A549 (cell line): ENCODE results near the gene PIGN. TPM values are rescaled to one million over a fixed set of nuclear protein-coding genes. Genes with fewer than 3 reads are reported as not detected.

Source experiments
- ATAC-seq, 2 experiments: fragments of 200-7000 bp in 1 of 2; fragments of >200 bp in 1 of 2; cut with Nextera tagmentation in 1 of 2; cut with Tn5 transposase in 1 of 2; 3 replicates each; pipeline versions ENCODE4 v1.8.0 to v1.9.1; 2018 to 2020; ENCODE audit warnings: mild to moderate bottlenecking in 1 of 2, moderate library complexity in 1 of 2
- CTCF ChIA-PET: fragments of 300-600 bp; sonication (Branson Sonifier 250); formaldehyde crosslinking; extraction: SDS; loops from one replicate; lab custom pipeline; 2021; ENCODE audit warnings: antibody characterized with exemption, inconsistent platforms; lab: Yijun Ruan, JAX
- POLR2A ChIA-PET: fragments of 350-600 bp; formaldehyde crosslinking; extraction: SDS; loops from one replicate; lab custom pipeline; 2021; ENCODE audit warnings: antibody characterized with exemption, inconsistent platforms; lab: Yijun Ruan, JAX
- DNase-seq, 2 experiments: peaks; one replicate each; pipeline versions ENCODE4 v3.0.0 to v3.0.0-alpha.2; 2011 to 2016; ENCODE audit warnings: low read depth in 1 of 2, low spot score in 1 of 2
- FAIRE-seq: peaks from 2 replicates; lab custom pipeline; 2011; peaks lifted over from hg19 to GRCh38; lab: Jason Lieb, UNC
- H3K27ac ChIP-seq, 2 experiments: fragments of >200 bp; sonication (Bioruptor Twin); formaldehyde crosslinking; 3 replicates each; pipeline ENCODE4 v1.5.1; 2016 to 2017
- H3K4me1 ChIP-seq: fragments of >200 bp; sonication (Bioruptor Twin); formaldehyde crosslinking; 3 replicates; pipeline ENCODE4 v1.6.1; 2016
- H3K4me2 ChIP-seq: fragments of >200 bp; sonication (Bioruptor Twin); formaldehyde crosslinking; 3 replicates; pipeline ENCODE4 v1.6.1; 2016
- H3K4me3 ChIP-seq: fragments of >200 bp; sonication (Bioruptor Twin); formaldehyde crosslinking; 3 replicates; pipeline ENCODE4 v1.5.1; 2016
- H3K9me3 ChIP-seq: fragments of >200 bp; sonication (Bioruptor Twin); formaldehyde crosslinking; 3 replicates; pipeline ENCODE4 v1.6.1; 2016
- CEBPB ChIP-seq, 2 experiments: fragments of >200 bp in 1 of 2; sonication (Bioruptor Twin) in 1 of 2; formaldehyde crosslinking in 1 of 2; IDR thresholded peaks; 2 replicates each; pipeline ENCODE4 v1.6.1; 2012 to 2016
- CHD2 ChIP-seq: fragments of 150-350 bp; IDR thresholded peaks from 2 replicates; pipeline ENCODE4 v1.6.1; 2014; ENCODE audit warnings: low read length; ENCODE audit not compliant: partially characterized antibody
- CHD4 ChIP-seq: fragments of 200-600 bp; sonication (generic); IDR thresholded peaks from 2 replicates; pipeline ENCODE4 v1.6.1; 2016; ENCODE audit warnings: antibody characterized with exemption, mild to moderate bottlenecking, borderline replicate concordance
- EHF ChIP-seq: fragments of 250-450 bp; sonication (Bioruptor Pico); IDR thresholded peaks from 2 replicates; pipeline ENCODE4 v1.5.0; 2020; ENCODE audit warnings: mild to moderate bottlenecking
- EHMT2 ChIP-seq: fragments of 200-600 bp; sonication (generic); IDR thresholded peaks from 2 replicates; pipeline ENCODE4 v1.6.1; 2016; ENCODE audit warnings: antibody characterized with exemption, low read depth, mild to moderate bottlenecking, moderate library complexity
- EP300 ChIP-seq, 2 experiments: fragments of >200 bp; sonication (Bioruptor Twin); formaldehyde crosslinking; IDR thresholded peaks; 2 replicates in 1 of 2; 3 replicates in 1 of 2; pipeline ENCODE4 v1.6.1; 2016 to 2017
- ESRRA ChIP-seq: fragments of 150-350 bp; IDR thresholded peaks from 2 replicates; pipeline ENCODE4 v1.6.1; 2014; ENCODE audit warnings: mild to moderate bottlenecking, low read length, borderline replicate concordance
- GATA3 ChIP-seq: IDR thresholded peaks from 2 replicates; pipeline ENCODE4 v1.6.1; 2012; ENCODE audit warnings: borderline replicate concordance
- HDAC2 ChIP-seq: fragments of 200-600 bp; sonication (generic); IDR thresholded peaks from 2 replicates; pipeline ENCODE4 v1.6.1; 2016
- HEYL ChIP-seq: fragments of 250-450 bp; sonication (Bioruptor Pico); IDR thresholded peaks from 2 replicates; pipeline ENCODE4 v1.8.0; 2021; ENCODE audit warnings: mild to moderate bottlenecking, moderate library complexity
- HOXB13 ChIP-seq: fragments of 250-450 bp; sonication (Bioruptor Pico); IDR thresholded peaks from 2 replicates; pipeline ENCODE4 v1.5.0; 2020; ENCODE audit warnings: low read depth, mild to moderate bottlenecking, moderate library complexity
- NFE2L2 ChIP-seq: fragments of 150-350 bp; conservative IDR thresholded peaks from 2 replicates; pipeline ENCODE4 v1.6.1; 2014; ENCODE audit warnings: low read length
- NPAS2 ChIP-seq: fragments of 250-450 bp; sonication (Bioruptor Pico); IDR thresholded peaks from 2 replicates; pipeline ENCODE4 v1.8.0; 2022; ENCODE audit warnings: mild to moderate bottlenecking, moderate library complexity, borderline replicate concordance
- PHF8 ChIP-seq: fragments of 200-600 bp; sonication (generic); IDR thresholded peaks from 2 replicates; pipeline ENCODE4 v1.6.1; 2016; ENCODE audit warnings: low read depth, mild to moderate bottlenecking, antibody characterized with exemption, moderate library complexity, borderline replicate concordance
- POLR2A ChIP-seq: IDR thresholded peaks from 2 replicates; pipeline ENCODE4 v1.6.1; 2012; ENCODE audit warnings: mild to moderate bottlenecking, low read length
- POLR2AphosphoS2 ChIP-seq: conservative IDR thresholded peaks from 2 replicates; pipeline ENCODE4 v1.6.1; 2012; ENCODE audit warnings: low read length, improper control_type of control experiment, inconsistent platforms
- RAD21 ChIP-seq, 2 experiments: fragments of >200 bp in 1 of 2; sonication (Bioruptor Twin) in 1 of 2; formaldehyde crosslinking in 1 of 2; IDR thresholded peaks in 1 of 2; conservative IDR thresholded peaks in 1 of 2; 2 replicates in 1 of 2; 3 replicates in 1 of 2; pipeline ENCODE4 v1.6.1; 2012 to 2018; ENCODE audit warnings: inconsistent platforms in 1 of 2
- RCOR1 ChIP-seq: fragments of 150-350 bp; IDR thresholded peaks from 2 replicates; pipeline ENCODE4 v1.6.1; 2014; ENCODE audit warnings: antibody characterized with exemption, low read length, low read depth
- RFX5 ChIP-seq: fragments of 450-650 bp; IDR thresholded peaks from 2 replicates; pipeline ENCODE4 v1.7.1; 2014; ENCODE audit warnings: antibody characterized with exemption, mild to moderate bottlenecking, moderate library complexity
- RNF2 ChIP-seq: fragments of 200-600 bp; sonication (generic); IDR thresholded peaks from 2 replicates; pipeline ENCODE4 v1.6.1; 2016; ENCODE audit warnings: low read depth, mild to moderate bottlenecking, antibody characterized with exemption, moderate library complexity, borderline replicate concordance
- TFCP2L1 ChIP-seq: fragments of 250-450 bp; sonication (Bioruptor Pico); IDR thresholded peaks from 2 replicates; pipeline ENCODE4 v1.5.0; 2021; ENCODE audit warnings: mild to moderate bottlenecking
- ZFP36 ChIP-seq: fragments of 450-650 bp; IDR thresholded peaks from 2 replicates; pipeline ENCODE4 v1.6.1; 2014; ENCODE audit warnings: borderline replicate concordance; ENCODE audit not compliant: partially characterized antibody
- WGBS: methylation state at CpG from one replicate; pipeline ENCODE4 v1.1.6; 2017; ENCODE audit errors: missing lambda C conversion rate; 5-methylcytosine and 5-hydroxymethylcytosine counted together
- polyA plus RNA-seq, 4 experiments: library from polyadenylated mRNA; depleted of rRNA in 3 of 4; stranded (reverse); fragments of >200 nt; fragmentation: RNase III in 1 of 4; extraction: RNeasy Plus Mini Kit Qiagen cat#74134 plus additional on column Dnase treatment in 1 of 4; gene quantifications; 2 replicates in 3 of 4; 3 replicates in 1 of 4; pipeline ENCODE4 v1.2.3, GENCODE V29; 2011 to 2017
- TF ChIP-seq, protein P1 (sequence below): IDR thresholded peaks from 2 replicates; pipeline ENCODE4 v1.6.1; 2012; ENCODE audit warnings: low read depth, borderline replicate concordance
- TF ChIP-seq, protein P2 (sequence below): fragments of 250-450 bp; sonication (Bioruptor Pico); IDR thresholded peaks from 2 replicates; pipeline ENCODE4 v1.5.0; 2020; ENCODE audit warnings: low read depth, mild to moderate bottlenecking, moderate library complexity
- TF ChIP-seq, protein P3 (sequence below): fragments of 200-600 bp; sonication (generic); IDR thresholded peaks from 2 replicates; pipeline ENCODE4 v1.6.1; 2016; ENCODE audit warnings: antibody characterized with exemption, mild to moderate bottlenecking, moderate library complexity
- TF ChIP-seq, protein P4 (sequence below): fragments of >200 bp; sonication (Bioruptor Twin); formaldehyde crosslinking; IDR thresholded peaks from 2 replicates; pipeline ENCODE4 v1.6.1; 2016
- TF ChIP-seq, protein P5 (sequence below): fragments of 150-350 bp; IDR thresholded peaks from 2 replicates; pipeline ENCODE4 v1.6.1; 2014; ENCODE audit warnings: low read depth, mild to moderate bottlenecking, low read length
- TF ChIP-seq, protein P6 (sequence below): IDR thresholded peaks from 2 replicates; pipeline ENCODE4 v1.6.1; 2012

PIGN gene
- polyA plus RNA-seq, 2 of the 4 experiments (the other 2 are of a cell fraction) = 12.9 to 37.0 TPM

DNA sequence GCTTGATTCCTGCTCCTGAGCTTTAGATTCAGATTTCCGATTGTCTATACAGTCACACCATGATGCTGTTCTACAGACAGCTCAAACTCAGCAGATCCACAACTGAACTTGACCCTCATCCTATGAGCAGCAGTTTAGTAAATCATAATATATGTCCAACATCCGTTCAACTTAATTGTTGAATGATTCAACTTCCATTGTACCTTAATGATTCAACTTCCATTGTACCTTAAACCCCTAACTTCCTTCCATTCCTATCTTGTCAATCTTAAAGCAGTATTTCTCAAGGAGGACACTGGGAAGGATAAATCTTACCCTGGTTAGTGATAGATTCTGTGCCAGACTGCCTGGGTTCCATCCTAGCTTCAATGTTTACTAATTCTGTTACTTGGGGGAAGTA, 60.1 kb downstream of the PIGN start:
- CTCF ChIA-PET = interaction anchor here (1.3 kb wide), 1 partner anchor 575 kb away, joined by 6 read pairs; no protein-coding TSS in a partner anchor

DNA sequence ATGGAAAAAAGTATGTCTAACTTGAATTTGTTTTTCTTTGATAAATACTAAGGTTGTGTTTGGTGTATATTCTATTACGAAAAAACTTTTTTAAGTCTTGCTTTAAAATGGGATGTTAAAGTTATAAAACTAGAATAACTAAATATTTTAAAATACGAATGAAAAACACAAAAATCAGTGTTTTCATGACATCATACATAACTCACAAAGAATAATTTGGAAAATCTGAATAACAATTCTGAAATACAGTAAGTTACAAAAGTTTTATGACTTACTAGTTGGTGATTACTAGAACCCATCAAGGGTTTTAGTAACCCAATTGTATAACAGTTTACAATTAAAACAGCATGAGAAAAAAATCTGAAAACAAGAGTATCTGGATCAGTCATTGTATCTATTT, 61.2 kb downstream of the PIGN start:
- H3K27ac ChIP-seq = no peak overlapping the region
- H3K9me3 ChIP-seq = no peaks in the 10 kb centered on the region
- ATAC-seq (no peak), FAIRE-seq (no peak), DNase-seq (no peak)
- 87% methylated on average over 2 of the region's 2 CpGs for WGBS
- no peak overlapping the region for H3K4me2 ChIP-seq
- 0 out of 3 replicates have a peak, but pooled peaks cover 3% of the 10 kb centered on the region for H3K4me1 ChIP-seq
- CTCF ChIA-PET = no interaction called here
- POLR2A ChIA-PET = no interaction called here
- H3K4me3 ChIP-seq = no peak overlapping the region
- no peak for TF ChIP-seq EP300 (IDR thresholded peaks at IDR 0.05)
- no peak for TF ChIP-seq CHD4
- no peak for TF ChIP-seq EHF (CRISPR knock-in tag)
- TF ChIP-seq, protein P1, sequence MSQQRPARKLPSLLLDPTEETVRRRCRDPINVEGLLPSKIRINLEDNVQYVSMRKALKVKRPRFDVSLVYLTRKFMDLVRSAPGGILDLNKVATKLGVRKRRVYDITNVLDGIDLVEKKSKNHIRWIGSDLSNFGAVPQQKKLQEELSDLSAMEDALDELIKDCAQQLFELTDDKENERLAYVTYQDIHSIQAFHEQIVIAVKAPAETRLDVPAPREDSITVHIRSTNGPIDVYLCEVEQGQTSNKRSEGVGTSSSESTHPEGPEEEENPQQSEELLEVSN = no peak
- no peak for TF ChIP-seq RAD21 (conservative IDR thresholded peaks at IDR 0.05 in 1 of 2, IDR thresholded peaks at IDR 0.05 in 1 of 2)
- no peak for TF ChIP-seq CEBPB (IDR thresholded peaks at IDR 0.05)
- TF ChIP-seq TFCP2L1 (CRISPR knock-in tag) = no peak
- no peak for TF ChIP-seq RNF2
- TF ChIP-seq HOXB13 (CRISPR knock-in tag) = no peak
- TF ChIP-seq CHD2 = no peak
- no peak for TF ChIP-seq ESRRA
- TF ChIP-seq, protein P2, sequence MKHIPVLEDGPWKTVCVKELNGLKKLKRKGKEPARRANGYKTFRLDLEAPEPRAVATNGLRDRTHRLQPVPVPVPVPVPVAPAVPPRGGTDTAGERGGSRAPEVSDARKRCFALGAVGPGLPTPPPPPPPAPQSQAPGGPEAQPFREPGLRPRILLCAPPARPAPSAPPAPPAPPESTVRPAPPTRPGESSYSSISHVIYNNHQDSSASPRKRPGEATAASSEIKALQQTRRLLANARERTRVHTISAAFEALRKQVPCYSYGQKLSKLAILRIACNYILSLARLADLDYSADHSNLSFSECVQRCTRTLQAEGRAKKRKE (CRISPR knock-in tag) = no peak
- TF ChIP-seq, protein P3, sequence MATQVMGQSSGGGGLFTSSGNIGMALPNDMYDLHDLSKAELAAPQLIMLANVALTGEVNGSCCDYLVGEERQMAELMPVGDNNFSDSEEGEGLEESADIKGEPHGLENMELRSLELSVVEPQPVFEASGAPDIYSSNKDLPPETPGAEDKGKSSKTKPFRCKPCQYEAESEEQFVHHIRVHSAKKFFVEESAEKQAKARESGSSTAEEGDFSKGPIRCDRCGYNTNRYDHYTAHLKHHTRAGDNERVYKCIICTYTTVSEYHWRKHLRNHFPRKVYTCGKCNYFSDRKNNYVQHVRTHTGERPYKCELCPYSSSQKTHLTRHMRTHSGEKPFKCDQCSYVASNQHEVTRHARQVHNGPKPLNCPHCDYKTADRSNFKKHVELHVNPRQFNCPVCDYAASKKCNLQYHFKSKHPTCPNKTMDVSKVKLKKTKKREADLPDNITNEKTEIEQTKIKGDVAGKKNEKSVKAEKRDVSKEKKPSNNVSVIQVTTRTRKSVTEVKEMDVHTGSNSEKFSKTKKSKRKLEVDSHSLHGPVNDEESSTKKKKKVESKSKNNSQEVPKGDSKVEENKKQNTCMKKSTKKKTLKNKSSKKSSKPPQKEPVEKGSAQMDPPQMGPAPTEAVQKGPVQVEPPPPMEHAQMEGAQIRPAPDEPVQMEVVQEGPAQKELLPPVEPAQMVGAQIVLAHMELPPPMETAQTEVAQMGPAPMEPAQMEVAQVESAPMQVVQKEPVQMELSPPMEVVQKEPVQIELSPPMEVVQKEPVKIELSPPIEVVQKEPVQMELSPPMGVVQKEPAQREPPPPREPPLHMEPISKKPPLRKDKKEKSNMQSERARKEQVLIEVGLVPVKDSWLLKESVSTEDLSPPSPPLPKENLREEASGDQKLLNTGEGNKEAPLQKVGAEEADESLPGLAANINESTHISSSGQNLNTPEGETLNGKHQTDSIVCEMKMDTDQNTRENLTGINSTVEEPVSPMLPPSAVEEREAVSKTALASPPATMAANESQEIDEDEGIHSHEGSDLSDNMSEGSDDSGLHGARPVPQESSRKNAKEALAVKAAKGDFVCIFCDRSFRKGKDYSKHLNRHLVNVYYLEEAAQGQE = no peak
- TF ChIP-seq EHMT2 = no peak
- no peak for TF ChIP-seq HEYL (CRISPR knock-in tag)
- TF ChIP-seq, all 56 proteins: peak for 0

More for the DNA sequence above, 60.1 kb downstream of the PIGN start:
- 96% methylated on average over 2 of the region's 2 CpGs for WGBS
- Histone ChIP-seq H3K4me3 (no peak overlapping the region), H3K4me2 (no peak overlapping the region), H3K9me3 (no peaks in the 10 kb centered on the region), H3K4me1 (0 out of 3 replicates have a peak, but pooled peaks cover 3% of the 10 kb centered on the region), H3K27ac (no peak overlapping the region)
- ATAC-seq = no peak
- no peak for FAIRE-seq
- TF ChIP-seq HDAC2 (no peak), POLR2A (no peak), HOXB13 (CRISPR knock-in tag) (no peak), RCOR1 (no peak), PHF8 (no peak), ZFP36 (no peak), NFE2L2 (no peak), NPAS2 (CRISPR knock-in tag) (no peak), GATA3 (no peak), RFX5 (no peak), POLR2AphosphoS2 (no peak)
- TF ChIP-seq, protein P1 = no peak
- TF ChIP-seq, protein P4, sequence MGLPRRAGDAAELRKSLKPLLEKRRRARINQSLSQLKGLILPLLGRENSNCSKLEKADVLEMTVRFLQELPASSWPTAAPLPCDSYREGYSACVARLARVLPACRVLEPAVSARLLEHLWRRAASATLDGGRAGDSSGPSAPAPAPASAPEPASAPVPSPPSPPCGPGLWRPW = no peak
- TF ChIP-seq, protein P5, sequence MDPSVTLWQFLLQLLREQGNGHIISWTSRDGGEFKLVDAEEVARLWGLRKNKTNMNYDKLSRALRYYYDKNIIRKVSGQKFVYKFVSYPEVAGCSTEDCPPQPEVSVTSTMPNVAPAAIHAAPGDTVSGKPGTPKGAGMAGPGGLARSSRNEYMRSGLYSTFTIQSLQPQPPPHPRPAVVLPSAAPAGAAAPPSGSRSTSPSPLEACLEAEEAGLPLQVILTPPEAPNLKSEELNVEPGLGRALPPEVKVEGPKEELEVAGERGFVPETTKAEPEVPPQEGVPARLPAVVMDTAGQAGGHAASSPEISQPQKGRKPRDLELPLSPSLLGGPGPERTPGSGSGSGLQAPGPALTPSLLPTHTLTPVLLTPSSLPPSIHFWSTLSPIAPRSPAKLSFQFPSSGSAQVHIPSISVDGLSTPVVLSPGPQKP = no peak
- TF ChIP-seq, protein P6, sequence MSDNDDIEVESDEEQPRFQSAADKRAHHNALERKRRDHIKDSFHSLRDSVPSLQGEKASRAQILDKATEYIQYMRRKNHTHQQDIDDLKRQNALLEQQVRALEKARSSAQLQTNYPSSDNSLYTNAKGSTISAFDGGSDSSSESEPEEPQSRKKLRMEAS = no peak
- DNase-seq = no peak
- POLR2A ChIA-PET = no interaction called here
